ENCODE measurements around the gene GCKR. TPM values are rescaled to one million over a fixed set of nuclear protein-coding genes. Genes with fewer than 3 reads are reported as not detected.

Gene GCKR
- total and polyA plus RNA-seq, 2 donors (not counting 3 experiments of a cell fraction or from before 2014, with no cell fraction given), result 0.27 to 0.52 TPM

- Histone ChIP-seq H2AFZ (ENCODE audit: low read depth, low read length) (no peak overlapping the region), H3K27me3 (ENCODE audit: control insufficient read depth in 2 of 2, insufficient read depth in 2 of 2, low read length in 2 of 2) (no peaks in the 10 kb centered on the region), H3K4me3 (replicated peaks in 1 of 3; ENCODE audit: insufficient read depth in 1 of 3, low read depth in 1 of 3, low read length in 3 of 3) (no peak overlapping the region), H4K20me1 (replicated peaks; ENCODE audit: control insufficient read depth, extremely low read depth, insufficient read depth, low read length) (no peaks in the 10 kb centered on the region), H3K27ac (ENCODE audit: insufficient read depth, low read depth, low read length) (no peak overlapping the region), H3K79me2 (ENCODE audit: control insufficient read depth, insufficient read depth, low read length) (no peaks in the 10 kb centered on the region), H3K9me3 (replicated peaks; ENCODE audit: control insufficient read depth, insufficient read depth, low read length) (no peaks in the 10 kb centered on the region), H3K4me1 (ENCODE audit: control insufficient read depth, extremely low read depth, insufficient read depth, low read length) (no peaks in the 10 kb centered on the region), H3K4me2 (ENCODE audit: insufficient read depth, low read length) (no peak overlapping the region), H3K9me1 (replicated peaks; ENCODE audit: control insufficient read depth, extremely low read depth, insufficient read depth, low read length) (no peaks in the 10 kb centered on the region), H3K9ac (replicated peaks; ENCODE audit: extremely low read depth, insufficient read depth, low read length) (no peak overlapping the region), H3K36me3 (ENCODE audit: control insufficient read depth in 2 of 2, extremely low read depth in 1 of 2, insufficient read depth in 2 of 2, low read length in 2 of 2) (no peaks in the 10 kb centered on the region)
- FAIRE-seq (no peak), DNase-seq (ENCODE audit: low read depth, low spot score) (no peak)
- intact Hi-C loops (cut with micrococcal nuclease), result no loop called here
- dilution Hi-C loops (cut with MboI; ENCODE audit: extremely low pct_ligation_motif_present, low sequenced_read_pairs), result no loop called here
- CTCF ChIA-PET, result interaction anchor here (0.7 to 0.8 kb wide), 3 partner anchors 10 to 82 kb away, joined by 3 to 4 read pairs (median 3); no protein-coding TSS in a partner anchor
- BruUV-seq (replicated peaks), result no TSS peak
- TF ChIP-seq GATA2 (IDR thresholded peaks at IDR 0.05; ENCODE audit: insufficient read depth, insufficient read length, low read depth, low read length), result no peak
- TF ChIP-seq MYC (IDR thresholded peaks at IDR 0.05; ENCODE audit: low read depth, low read length), result no peak
- no peak for TF ChIP-seq EZH2 (IDR thresholded peaks at IDR 0.05; ENCODE audit: borderline replicate concordance, low read depth, low read length, severe bottlenecking)
- TF ChIP-seq POLR2A (IDR thresholded peaks at IDR 0.05; ENCODE audit: low read depth, low read length), result no peak
- no peak for TF ChIP-seq MAX (IDR thresholded peaks at IDR 0.05; ENCODE audit: insufficient read depth, insufficient read length)
- TF ChIP-seq CTCF (IDR thresholded peaks at IDR 0.05; ENCODE audit: extremely low read depth in 1 of 2, insufficient read depth in 1 of 2, low read depth in 1 of 2, low read length in 2 of 2), result no peak
- TF ChIP-seq FOS (IDR thresholded peaks at IDR 0.05; ENCODE audit: borderline replicate concordance, insufficient read depth, low read length), result no peak
- TF ChIP-seq POLR2AphosphoS5 (IDR thresholded peaks at IDR 0.05; ENCODE audit: insufficient read depth, low read depth, low read length), result no peak
- TF ChIP-seq JUN (IDR thresholded peaks at IDR 0.05; ENCODE audit: borderline replicate concordance, insufficient read depth, insufficient read length, low read depth), result no peak
- POLR2A ChIA-PET, result no interaction called here
Measured at GRCh38 chr2:27544143-27544821, 47.6 kb downstream of the GCKR start.
